C4-2B (cell line): ENCODE results near the gene FOXK1.

Experiments used
- H3K27ac ChIP-seq: fragments of 450-650 bp; 2 replicates; pipeline ENCODE4 v1.5.1; 2017
- CTCF ChIP-seq: fragments of 450-650 bp; conservative IDR thresholded peaks from 2 replicates; pipeline ENCODE4 v1.5.1; 2017; ENCODE audit warnings: mild to moderate bottlenecking
- ZFX ChIP-seq: fragments of 450-650 bp; IDR thresholded peaks from 2 replicates; pipeline ENCODE4 v1.6.1; 2017

FOXK1 gene

GRCh38 chr7:4817178-4817901, 135.2 kb downstream of the FOXK1 start:
- no peak overlapping the region for H3K27ac ChIP-seq
- no peak for TF ChIP-seq CTCF
- no peak for TF ChIP-seq ZFX

- TF ChIP-seq CTCF (no peak), ZFX (no peak)
- no peak overlapping the region for H3K27ac ChIP-seq
Measured at GRCh38 chr7:4818000-4818794, 136.1 kb downstream of the FOXK1 start.

GRCh38 chr7:4819560-4820404, 137.7 kb downstream of the FOXK1 start:
- no peak overlapping the region for H3K27ac ChIP-seq
- TF ChIP-seq ZFX (no peak), CTCF (no peak)

- TF ChIP-seq ZFX (no peak), CTCF (no peak)
- H3K27ac ChIP-seq = no peak overlapping the region
Measured at GRCh38 chr7:4820405-4820966, 138.4 kb downstream of the FOXK1 start.
